Cardiac muscle cell (in vitro differentiated cells and primary cell): Measurements from ENCODE around the gene ARL10. TPM values are rescaled to one million over a fixed set of nuclear protein-coding genes. Genes with fewer than 3 reads are reported as not detected.

Source experiments
- DNase-seq, 2 donors: peaks; one replicate each; pipeline versions ENCODE4 v3.0.0 to v3.0.0-alpha.2; 2010 to 2017; ENCODE audit warnings: low read depth in 1 of 2, low spot score in 1 of 2
- H3K27ac ChIP-seq: fragments of 200-600 bp; sonication (generic); 2 replicates; pipeline ENCODE4 v1.5.1; 2016
- H3K27me3 ChIP-seq: fragments of 200-600 bp; sonication (generic); 2 replicates; pipeline ENCODE4 v1.6.0; 2016; ENCODE audit warnings: control low read depth
- H3K36me3 ChIP-seq: fragments of 200-600 bp; sonication (generic); 2 replicates; pipeline ENCODE4 v1.5.1; 2016; ENCODE audit warnings: control low read depth
- H3K4me1 ChIP-seq: fragments of 200-600 bp; sonication (generic); 2 replicates; pipeline ENCODE4 v1.8.1; 2017; ENCODE audit warnings: low read depth, mild to moderate bottlenecking, mixed run types
- H3K4me3 ChIP-seq: fragments of 200-600 bp; sonication (generic); 2 replicates; pipeline ENCODE4 v1.5.1; 2016; ENCODE audit warnings: mild to moderate bottlenecking
- H3K9me3 ChIP-seq: fragments of 200-600 bp; sonication (generic); 2 replicates; pipeline ENCODE4 v1.5.1; 2017; ENCODE audit warnings: low read depth, mild to moderate bottlenecking, control low read depth
- polyA plus RNA-seq: library from polyadenylated mRNA; unstranded; fragments of >200 nt; fragmentation: Nextera tagmentation; extraction: Ambion mirVana; gene quantifications from 2 replicates; pipeline ENCODE4 v1.2.1, GENCODE V29; 2016
- total RNA-seq: library from RNA; depleted of rRNA; stranded (reverse); fragments of >200 nt; gene quantifications from 2 replicates; pipeline ENCODE4 v1.2.3, GENCODE V29; 2016
- TF ChIP-seq, protein P1 (sequence below): IDR thresholded peaks from 2 replicates; pipeline ENCODE4 v1.5.1; 2012; ENCODE audit warnings: low read depth, mild to moderate bottlenecking, low read length

Gene ARL10
- total and polyA plus RNA-seq, 2 experiments from 2014 or later, result 7.8 to 29.5 TPM

DNA sequence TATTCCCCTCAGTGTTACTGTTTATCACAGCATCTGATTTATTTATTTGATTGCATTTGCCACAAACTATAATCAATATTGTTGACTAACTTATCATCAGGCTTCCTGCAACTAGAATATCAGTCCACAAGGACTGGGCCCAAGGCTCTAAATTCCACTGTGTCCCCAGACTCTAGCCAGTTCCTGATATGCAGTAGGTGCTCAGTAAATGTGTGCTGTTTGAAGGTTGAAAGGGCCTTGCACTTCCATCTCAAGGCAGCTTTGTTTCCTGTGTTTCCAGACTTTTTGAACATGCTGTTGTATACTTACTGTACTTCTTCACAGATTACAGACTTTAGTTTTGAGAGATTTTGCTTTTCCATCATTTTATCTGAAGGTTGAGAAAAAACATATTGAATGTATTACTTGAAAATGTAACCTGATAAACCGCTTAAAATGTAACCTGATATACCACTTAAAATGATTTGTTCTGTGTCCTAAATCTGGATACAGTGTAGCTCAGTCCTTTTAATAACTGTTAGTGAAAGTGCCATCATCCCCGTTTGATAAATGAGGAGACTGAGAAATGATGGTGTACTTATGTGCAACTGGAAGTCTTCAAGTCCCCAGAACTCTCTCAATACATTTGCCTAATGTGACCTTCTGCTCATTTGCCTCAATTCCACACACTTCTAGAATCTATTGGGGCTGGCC, 22.4 kb upstream of the ARL10 start:
- H3K4me1 ChIP-seq, result peaks cover 6% of the 10 kb centered on the region
- DNase-seq, result no peak
- H3K27me3 ChIP-seq, result no peaks in the 10 kb centered on the region
- peaks cover 36% of the 10 kb centered on the region for H3K36me3 ChIP-seq
- H3K9me3 ChIP-seq, result no peaks in the 10 kb centered on the region
- TF ChIP-seq, protein P1, sequence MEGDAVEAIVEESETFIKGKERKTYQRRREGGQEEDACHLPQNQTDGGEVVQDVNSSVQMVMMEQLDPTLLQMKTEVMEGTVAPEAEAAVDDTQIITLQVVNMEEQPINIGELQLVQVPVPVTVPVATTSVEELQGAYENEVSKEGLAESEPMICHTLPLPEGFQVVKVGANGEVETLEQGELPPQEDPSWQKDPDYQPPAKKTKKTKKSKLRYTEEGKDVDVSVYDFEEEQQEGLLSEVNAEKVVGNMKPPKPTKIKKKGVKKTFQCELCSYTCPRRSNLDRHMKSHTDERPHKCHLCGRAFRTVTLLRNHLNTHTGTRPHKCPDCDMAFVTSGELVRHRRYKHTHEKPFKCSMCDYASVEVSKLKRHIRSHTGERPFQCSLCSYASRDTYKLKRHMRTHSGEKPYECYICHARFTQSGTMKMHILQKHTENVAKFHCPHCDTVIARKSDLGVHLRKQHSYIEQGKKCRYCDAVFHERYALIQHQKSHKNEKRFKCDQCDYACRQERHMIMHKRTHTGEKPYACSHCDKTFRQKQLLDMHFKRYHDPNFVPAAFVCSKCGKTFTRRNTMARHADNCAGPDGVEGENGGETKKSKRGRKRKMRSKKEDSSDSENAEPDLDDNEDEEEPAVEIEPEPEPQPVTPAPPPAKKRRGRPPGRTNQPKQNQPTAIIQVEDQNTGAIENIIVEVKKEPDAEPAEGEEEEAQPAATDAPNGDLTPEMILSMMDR, result no peak
- no peak overlapping the region for H3K4me3 ChIP-seq
- peak overlapping the region; percentile 39 for H3K27ac ChIP-seq

DNA sequence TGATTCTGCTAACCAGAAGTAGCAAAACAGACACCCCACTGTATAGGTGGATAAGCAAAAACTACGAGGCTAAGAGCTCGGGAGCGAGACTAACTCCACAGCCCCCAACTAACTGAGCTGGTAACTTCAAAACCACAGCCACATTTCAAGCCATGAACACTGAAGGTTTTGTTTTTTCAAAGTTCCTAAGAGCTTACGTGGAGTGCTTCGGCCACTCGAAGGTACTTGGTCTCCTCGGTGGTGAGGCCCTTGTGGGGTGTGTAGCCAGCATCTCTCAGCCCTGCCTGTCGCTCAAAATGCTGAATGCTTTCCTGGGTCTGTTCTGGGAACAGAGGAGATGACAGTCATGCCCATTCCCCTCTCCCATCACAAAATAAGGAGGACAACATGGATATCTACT, 14.9 kb upstream of the ARL10 start:
- Histone ChIP-seq H3K27me3 (no peaks in the 10 kb centered on the region), H3K4me1 (no peaks in the 10 kb centered on the region), H3K4me3 (no peak overlapping the region), H3K27ac (no peak overlapping the region), H3K36me3 (peaks cover 74% of the 10 kb centered on the region), H3K9me3 (no peaks in the 10 kb centered on the region)
- DNase-seq, result no peak
- TF ChIP-seq, protein P1, result no peak

DNA sequence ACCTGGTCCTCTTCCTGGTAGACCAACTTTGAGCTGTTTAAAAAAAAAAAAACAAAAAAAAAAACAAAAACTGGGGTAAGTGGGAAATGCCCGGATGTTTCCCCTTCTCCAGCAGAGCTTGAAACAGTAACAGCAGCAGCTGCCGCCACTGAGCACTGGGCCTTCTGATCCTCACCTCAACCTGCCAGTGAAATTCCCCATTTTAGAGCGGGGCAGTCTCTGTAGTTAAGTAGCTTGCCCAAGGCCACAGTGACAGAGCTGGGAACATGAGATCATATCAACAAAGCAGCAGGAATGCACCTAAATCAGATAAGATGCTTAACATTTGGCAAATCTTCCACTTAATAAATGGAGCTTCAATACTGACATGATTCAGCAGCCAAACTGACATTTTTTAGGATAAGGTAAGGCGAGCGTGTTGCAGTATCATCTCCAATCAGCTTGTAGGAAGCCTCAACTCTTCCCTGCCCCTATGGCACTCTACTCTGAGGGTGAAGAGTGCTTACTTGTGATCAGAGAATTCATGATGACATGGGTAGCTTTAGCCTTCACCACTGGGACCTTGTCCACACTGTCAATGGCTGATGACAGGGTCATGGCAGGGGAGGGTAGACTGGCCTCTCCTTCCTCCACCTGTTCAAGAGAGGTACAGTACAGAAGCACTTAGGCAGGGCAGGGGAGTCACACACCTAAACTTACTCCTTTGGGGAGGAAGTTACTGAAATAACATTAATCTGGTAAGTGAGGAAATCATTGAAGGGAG, 13.0 kb upstream of the ARL10 start:
- no peak for DNase-seq
- Histone ChIP-seq H3K27ac (no peak overlapping the region), H3K36me3 (peaks cover 61% of the 10 kb centered on the region), H3K4me3 (no peak overlapping the region), H3K4me1 (no peaks in the 10 kb centered on the region), H3K9me3 (no peaks in the 10 kb centered on the region), H3K27me3 (no peaks in the 10 kb centered on the region)
- TF ChIP-seq, protein P1, result no peak

DNA sequence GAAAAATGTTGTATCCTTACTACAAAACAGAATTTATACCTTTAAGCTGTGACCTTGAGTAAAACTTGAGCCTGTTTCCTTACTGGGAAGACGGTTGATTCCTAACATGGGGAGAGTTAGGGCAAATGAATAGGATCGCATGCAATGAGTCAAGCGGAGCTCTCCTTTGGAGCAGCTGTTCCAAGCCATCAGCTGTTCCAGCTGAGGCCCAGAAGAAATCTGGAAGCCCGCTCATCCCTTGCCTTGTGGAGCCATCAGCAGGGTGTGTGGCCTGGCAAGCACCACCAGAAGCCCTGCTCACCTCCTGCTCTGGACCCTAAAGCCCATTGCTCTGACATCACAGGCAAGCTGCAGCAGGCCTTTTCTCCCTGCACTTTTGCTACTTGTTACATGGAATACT, 11.8 kb upstream of the ARL10 start:
- no peaks in the 10 kb centered on the region for H3K9me3 ChIP-seq
- H3K36me3 ChIP-seq, result peaks cover 57% of the 10 kb centered on the region

DNA sequence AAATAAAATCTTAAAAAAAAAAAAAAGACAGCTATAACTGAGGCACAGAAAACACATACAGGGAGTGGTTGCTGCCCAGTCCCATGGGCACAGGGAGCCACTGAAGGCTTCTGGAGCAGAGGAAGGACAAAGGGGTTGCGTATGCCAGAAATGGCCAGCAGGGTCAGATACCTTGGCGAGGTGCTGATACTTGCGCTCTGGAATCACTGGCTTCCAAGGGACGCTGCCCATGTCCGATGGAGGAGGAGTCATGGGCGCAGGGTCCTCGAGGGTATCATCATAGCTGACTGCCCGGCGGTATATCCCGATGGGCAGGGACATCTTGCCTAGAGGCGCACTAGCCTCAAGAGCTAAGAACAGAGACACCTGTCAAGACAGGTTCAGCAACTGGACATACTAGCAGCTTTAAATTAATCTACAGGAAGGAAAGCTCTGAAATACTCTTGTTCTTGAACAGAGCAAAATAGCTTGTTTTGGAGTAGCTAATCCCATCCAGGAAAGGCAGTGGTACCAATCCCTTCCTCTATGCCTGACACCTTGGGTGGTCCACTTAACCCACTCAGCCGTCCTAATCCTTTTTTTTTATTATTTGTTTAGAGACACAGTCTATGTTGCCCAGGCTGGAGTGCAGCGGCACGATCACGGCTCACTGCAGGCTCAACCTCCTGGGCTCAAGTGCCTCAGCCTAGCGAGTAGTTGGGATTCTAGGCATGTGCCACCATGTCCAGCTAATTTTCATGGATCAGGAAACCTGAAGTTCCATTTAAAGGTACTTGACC, 9.7 kb upstream of the ARL10 start:
- DNase-seq, result no peak
- peaks cover under 1% of the 10 kb centered on the region for H3K4me1 ChIP-seq
- H3K27ac ChIP-seq, result no peak overlapping the region
- no peak overlapping the region for H3K4me3 ChIP-seq
- no peaks in the 10 kb centered on the region for H3K9me3 ChIP-seq
- H3K27me3 ChIP-seq, result no peaks in the 10 kb centered on the region
- peaks cover 39% of the 10 kb centered on the region for H3K36me3 ChIP-seq
- TF ChIP-seq, protein P1, result no peak

More for the DNA sequence above, 11.8 kb upstream of the ARL10 start:
- no peaks in the 10 kb centered on the region for H3K27me3 ChIP-seq
- no peak overlapping the region for H3K4me3 ChIP-seq
- H3K27ac ChIP-seq, result no peak overlapping the region
- H3K4me1 ChIP-seq, result no peaks in the 10 kb centered on the region
- DNase-seq, result no peak
- TF ChIP-seq, protein P1, result no peak
